NCI-H526 (cell line): ENCODE data around the gene ROCK2.

Experiments used
- DNase-seq, 2 experiments: peaks; one replicate each; lab custom pipeline; 2025; lab: John Stamatoyannopoulos, UW

ROCK2 gene

GRCh38 chr2:11310212-11310611 is 34.2 kb downstream of the ROCK2 start:
- no peak for DNase-seq

GRCh38 chr2:11309706-11310105 is 34.7 kb downstream of the ROCK2 start:
- DNase-seq = no peak

GRCh38 chr2:11307764-11308415 is 36.5 kb downstream of the ROCK2 start:
- no peak for DNase-seq

- no peak for DNase-seq
Measured at GRCh38 chr2:11305958-11306357, 38.5 kb downstream of the ROCK2 start.

- DNase-seq = no peak
Measured at GRCh38 chr2:11305338-11305737, 39.1 kb downstream of the ROCK2 start.

- no peak for DNase-seq
Measured at GRCh38 chr2:11304476-11304875, 40.0 kb downstream of the ROCK2 start.

- DNase-seq = no peak
Measured at GRCh38 chr2:11303290-11304013, 41.0 kb downstream of the ROCK2 start.

GRCh38 chr2:11299439-11299838 is 45.0 kb downstream of the ROCK2 start:
- DNase-seq = no peak

- DNase-seq = no peak
Measured at GRCh38 chr2:11298592-11298991, 45.8 kb downstream of the ROCK2 start.

GRCh38 chr2:11296401-11296800 is 48.0 kb downstream of the ROCK2 start:
- no peak for DNase-seq

GRCh38 chr2:11292464-11293255 is 51.8 kb downstream of the ROCK2 start:
- no peak for DNase-seq

- DNase-seq = no peak
Measured at GRCh38 chr2:11290713-11291112, 53.7 kb downstream of the ROCK2 start.

- DNase-seq = no peak
Measured at GRCh38 chr2:11290211-11290610, 54.2 kb downstream of the ROCK2 start.

GRCh38 chr2:11288431-11288830 is 56.0 kb downstream of the ROCK2 start:
- no peak for DNase-seq

- DNase-seq = no peak
Measured at GRCh38 chr2:11286749-11287148, 57.7 kb downstream of the ROCK2 start.

- DNase-seq = no peak
Measured at GRCh38 chr2:11286323-11286722, 58.1 kb downstream of the ROCK2 start.

- DNase-seq = no peak
Measured at GRCh38 chr2:11285499-11285898, 58.9 kb downstream of the ROCK2 start.

- DNase-seq = no peak
Measured at GRCh38 chr2:11281186-11281585, 63.2 kb downstream of the ROCK2 start.

GRCh38 chr2:11280713-11281112 is 63.7 kb downstream of the ROCK2 start:
- DNase-seq = no peak

- no peak for DNase-seq
Measured at GRCh38 chr2:11279398-11279797, 65.0 kb downstream of the ROCK2 start.

GRCh38 chr2:11278219-11278618 is 66.2 kb downstream of the ROCK2 start:
- DNase-seq = no peak

- no peak for DNase-seq
Measured at GRCh38 chr2:11275910-11276309, 68.5 kb downstream of the ROCK2 start.

GRCh38 chr2:11270891-11271290 is 73.5 kb downstream of the ROCK2 start:
- no peak for DNase-seq
